ENCODE data around the gene ALPG. TPM values are rescaled to one million over a fixed set of nuclear protein-coding genes. Genes with fewer than 3 reads are reported as not detected.
"Not testable (repeated sequence)": the region's sequence is repeated elsewhere in the genome, so short reads cannot be mapped to it uniquely, and the experiment has no call there.

ALPG gene
- total and polyA plus RNA-seq, 10 of the 15 experiments (the other 5 are each of a cell fraction or from before 2014, with no cell fraction given) = not detected

GRCh38 chr2:232408269-232408668, 1.6 kb downstream of the ALPG start:
- RAD21 ChIA-PET (ENCODE audit: unreplicated experiment); intact Hi-C loops (cut with micrococcal nuclease; ENCODE audit: unreplicated experiment); DNase-seq (ENCODE audit: low read depth, low spot score); in situ Hi-C loops (cut with MboI); H3K79me2 ChIP-seq (ENCODE audit: control insufficient read depth, insufficient read depth, low read length); SMC1A ChIA-PET (ENCODE audit: uncharacterized antibody, unreplicated experiment); POLR2A ChIA-PET; H2AFZ ChIP-seq (ENCODE audit: control insufficient read depth, low read depth, low read length); FAIRE-seq; H3K27me3 ChIP-seq (replicated peaks in 1 of 2; ENCODE audit: control insufficient read depth in 2 of 2, insufficient read depth in 2 of 2, low read length in 1 of 2); ATAC-seq; CTCF ChIA-PET; H3K4me2 ChIP-seq (ENCODE audit: control insufficient read depth, insufficient read depth); H3K27ac ChIP-seq (ENCODE audit: control insufficient read depth, insufficient read depth); H3K9me3 ChIP-seq (replicated peaks; ENCODE audit: control insufficient read depth, insufficient read depth, low read length); H3K9ac ChIP-seq (ENCODE audit: control insufficient read depth, insufficient read depth, low read length); H3K36me3 ChIP-seq (ENCODE audit: control insufficient read depth in 2 of 2, insufficient read depth in 2 of 2, low read length in 1 of 2); H3K4me1 ChIP-seq (ENCODE audit: control insufficient read depth, insufficient read depth, low read length); BruUV-seq (replicated peaks); H3K4me3 ChIP-seq; H4K20me1 ChIP-seq (ENCODE audit: control insufficient read depth, insufficient read depth): not testable (repeated sequence)
- WGBS (ENCODE audit: insufficient coverage, insufficient replicate concordance, low lambda C conversion rate, missing lambda C conversion rate) = 39% methylated on average over 4 of the region's 10 CpGs

- H3K4me3 ChIP-seq; H3K27me3 ChIP-seq (replicated peaks in 1 of 2; ENCODE audit: control insufficient read depth in 2 of 2, insufficient read depth in 2 of 2, low read length in 1 of 2); intact Hi-C loops (cut with micrococcal nuclease; ENCODE audit: unreplicated experiment); CTCF ChIA-PET; H3K9me3 ChIP-seq (replicated peaks; ENCODE audit: control insufficient read depth, insufficient read depth, low read length); FAIRE-seq; H3K36me3 ChIP-seq (ENCODE audit: control insufficient read depth in 2 of 2, insufficient read depth in 2 of 2, low read length in 1 of 2); POLR2A ChIA-PET; BruUV-seq (replicated peaks); H3K4me1 ChIP-seq (ENCODE audit: control insufficient read depth, insufficient read depth, low read length); H2AFZ ChIP-seq (ENCODE audit: control insufficient read depth, low read depth, low read length); H3K79me2 ChIP-seq (ENCODE audit: control insufficient read depth, insufficient read depth, low read length); H3K9ac ChIP-seq (ENCODE audit: control insufficient read depth, insufficient read depth, low read length); SMC1A ChIA-PET (ENCODE audit: uncharacterized antibody, unreplicated experiment); DNase-seq (ENCODE audit: low read depth, low spot score); RAD21 ChIA-PET (ENCODE audit: unreplicated experiment); H3K27ac ChIP-seq (ENCODE audit: control insufficient read depth, insufficient read depth); H3K4me2 ChIP-seq (ENCODE audit: control insufficient read depth, insufficient read depth); H4K20me1 ChIP-seq (ENCODE audit: control insufficient read depth, insufficient read depth); ATAC-seq; in situ Hi-C loops (cut with MboI): not testable (repeated sequence)
- 70% methylated on average over 24 of the region's 40 CpGs for WGBS (ENCODE audit: insufficient coverage, insufficient replicate concordance, low lambda C conversion rate, missing lambda C conversion rate)
Observed at GRCh38 chr2:232409617-232410016, 3.0 kb downstream of the ALPG start.

Data from GM12878 (cell line).